Stimulated activated CD4-positive, alpha-beta T cell treated with anti-CD3 and anti-CD28 coated beads, TNF-alpha, amount 100 ng/mL, for 24 hours (primary cell): ENCODE measurements around the gene CHMP6.

Source experiments
- DNase-seq, 3 experiments: peaks; one replicate each; pipeline ENCODE4 v3.0.0-alpha.2; 2020; ENCODE audit warnings: low read depth in 3 of 3

Gene CHMP6

DNA sequence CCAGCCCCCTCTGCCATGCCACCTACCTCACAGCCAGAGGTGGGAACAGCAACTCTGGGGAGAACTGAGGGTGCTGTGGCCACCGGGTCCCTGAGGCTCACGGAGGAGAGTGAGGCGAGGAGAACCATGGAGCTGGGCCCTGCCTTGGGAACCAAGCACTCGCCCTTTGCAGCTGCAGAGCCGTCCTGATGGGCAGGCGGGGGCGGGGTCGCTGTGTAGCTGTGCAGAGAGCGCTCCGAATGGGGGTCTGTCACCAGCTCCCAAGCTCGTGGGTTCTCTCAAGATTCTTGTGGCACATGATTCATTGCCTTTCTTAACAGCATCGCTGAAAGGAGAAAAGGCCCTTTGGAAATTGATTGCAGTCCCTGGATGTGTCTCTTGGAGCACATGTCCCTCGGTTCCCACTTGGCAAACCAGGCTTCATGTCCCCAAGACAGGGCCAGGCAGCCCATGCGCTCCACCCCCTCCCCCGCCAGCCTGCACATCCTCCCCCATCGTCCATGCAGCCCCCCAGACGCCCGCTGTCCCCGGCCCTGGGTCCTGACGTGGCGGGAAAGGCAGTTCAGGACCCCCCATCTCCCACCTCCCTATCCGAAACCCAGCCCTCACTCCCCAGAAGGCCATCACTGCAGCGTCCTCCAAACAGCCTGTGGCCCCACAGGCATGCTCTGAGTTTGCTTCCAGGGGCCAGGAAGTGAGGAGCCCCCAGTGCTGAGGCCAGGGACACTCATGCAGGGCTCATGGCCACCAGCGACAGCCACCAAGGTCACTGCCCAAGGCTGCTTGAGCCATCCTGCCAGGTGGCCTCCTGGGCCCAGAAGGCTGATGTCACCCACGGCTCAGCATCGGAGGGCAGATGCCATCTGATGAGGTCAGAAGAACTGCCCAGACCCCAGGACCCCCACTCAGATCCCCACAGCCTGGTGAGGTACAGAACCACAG lies 20.6 kb upstream of the CHMP6 start:
- no peak for DNase-seq

DNA sequence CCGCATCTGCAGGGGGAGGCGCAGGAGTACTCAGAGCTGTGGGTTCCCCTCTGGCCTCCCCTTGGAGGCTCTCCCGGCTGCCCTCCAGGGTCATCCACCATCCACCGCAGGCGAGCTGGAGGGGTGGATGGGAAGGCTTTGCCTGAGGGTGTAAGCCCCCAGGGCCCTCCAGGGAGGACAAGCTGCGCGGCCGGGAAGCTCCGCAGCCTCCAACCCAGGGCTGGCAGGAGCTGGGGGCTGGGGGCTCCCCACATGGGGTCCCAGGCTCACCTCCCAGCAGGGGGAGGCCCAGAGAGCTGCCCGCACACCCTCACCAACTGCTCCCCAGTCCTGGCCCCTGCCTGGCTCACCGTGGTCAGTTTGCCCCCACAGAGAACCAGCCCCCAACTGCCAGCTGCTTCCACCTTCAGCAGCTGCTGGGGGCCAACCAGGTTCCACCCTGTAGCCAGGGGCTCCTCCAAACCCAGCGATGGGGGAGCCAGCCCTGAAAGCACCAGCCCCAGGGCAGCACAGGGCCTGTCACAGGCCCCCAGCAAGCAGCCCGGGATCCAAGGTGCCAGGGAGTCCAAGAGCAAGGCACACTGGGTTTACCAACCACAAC lies 19.8 kb upstream of the CHMP6 start:
- no peak for DNase-seq

- no peak for DNase-seq
Observed at GRCh38 chr17:80976701-80977100, 14.9 kb upstream of the CHMP6 start.

- DNase-seq = no peak
Observed at GRCh38 chr17:80977172-80977571, 14.5 kb upstream of the CHMP6 start.

DNA sequence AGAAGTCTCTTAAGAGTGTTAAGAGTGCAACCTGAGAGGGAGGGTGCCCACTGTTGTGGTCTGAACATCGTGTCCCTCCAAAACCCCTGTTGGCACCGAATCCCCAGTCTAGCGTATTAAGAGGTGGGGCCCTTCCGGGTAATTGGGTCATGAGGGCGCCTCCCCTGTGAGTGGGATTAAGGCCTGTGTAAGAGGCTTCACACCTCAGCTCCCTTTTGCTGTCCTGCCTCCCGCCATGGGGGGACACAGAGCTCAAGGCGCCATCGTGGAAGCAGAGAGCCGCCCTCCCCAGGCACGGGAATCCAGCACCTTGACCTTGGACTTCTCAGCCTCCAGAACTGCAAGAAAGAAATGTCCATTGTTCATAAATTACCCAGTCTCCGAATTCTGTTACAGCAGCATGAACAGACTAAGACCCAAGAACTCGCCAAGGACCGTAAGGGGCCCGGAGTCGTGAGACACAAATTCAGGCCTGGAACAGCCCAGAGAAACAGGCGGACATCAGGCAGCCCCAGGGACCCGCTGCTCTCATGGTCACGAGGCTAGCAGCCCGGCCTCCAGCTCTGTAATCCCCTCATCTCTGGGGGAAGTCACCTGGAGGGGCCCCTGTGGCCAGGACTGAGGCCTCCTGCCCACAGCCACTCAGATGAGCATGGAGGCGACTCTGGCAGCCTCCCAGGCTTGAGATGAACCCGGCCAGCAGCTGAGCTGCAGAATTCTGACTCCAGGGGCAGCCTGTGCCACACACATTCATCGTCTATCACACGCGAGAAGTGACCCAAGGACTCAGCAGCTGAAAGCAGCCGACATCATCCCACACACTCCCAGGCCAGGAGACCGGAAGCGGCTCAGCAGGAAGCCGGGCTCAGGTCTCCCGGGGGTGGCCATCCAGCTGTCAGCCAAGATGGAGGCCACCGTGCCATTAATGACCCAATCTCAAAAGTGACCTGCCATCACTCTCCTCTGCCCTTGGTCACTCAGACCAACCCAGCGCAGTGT lies 12.8 kb upstream of the CHMP6 start:
- no peak for DNase-seq

GRCh38 chr17:80979547-80980378 lies 11.9 kb upstream of the CHMP6 start:
- no peak for DNase-seq

GRCh38 chr17:80980397-80981061 lies 11.1 kb upstream of the CHMP6 start:
- DNase-seq = peak in 1 of 3 experiments; percentile 31

- DNase-seq = no peak
Observed at GRCh38 chr17:80981062-80981902, 10.4 kb upstream of the CHMP6 start.

- no peak for DNase-seq
Observed at GRCh38 chr17:80981929-80982425, 9.7 kb upstream of the CHMP6 start.

GRCh38 chr17:80982426-80982974 lies 9.1 kb upstream of the CHMP6 start:
- DNase-seq = no peak

DNA sequence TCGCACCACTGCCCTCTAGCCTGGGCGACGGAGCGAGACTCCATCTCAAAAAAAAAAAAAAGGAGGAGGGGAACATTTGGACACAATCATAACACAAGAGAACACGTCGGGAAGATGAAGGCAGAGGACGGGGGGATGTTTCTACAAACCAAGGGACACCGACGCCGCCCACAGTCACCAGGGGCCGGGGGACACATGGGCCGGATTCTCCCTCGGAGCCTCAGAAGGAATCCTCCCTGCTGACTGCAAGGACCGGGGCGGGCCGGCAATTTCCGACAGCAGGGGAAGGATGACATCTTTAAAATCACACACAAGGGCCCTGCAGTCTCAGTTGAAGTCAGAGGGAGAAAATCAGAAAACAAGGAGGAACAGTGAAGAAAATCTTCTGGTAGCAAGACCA lies 8.1 kb upstream of the CHMP6 start:
- DNase-seq = no peak

DNA sequence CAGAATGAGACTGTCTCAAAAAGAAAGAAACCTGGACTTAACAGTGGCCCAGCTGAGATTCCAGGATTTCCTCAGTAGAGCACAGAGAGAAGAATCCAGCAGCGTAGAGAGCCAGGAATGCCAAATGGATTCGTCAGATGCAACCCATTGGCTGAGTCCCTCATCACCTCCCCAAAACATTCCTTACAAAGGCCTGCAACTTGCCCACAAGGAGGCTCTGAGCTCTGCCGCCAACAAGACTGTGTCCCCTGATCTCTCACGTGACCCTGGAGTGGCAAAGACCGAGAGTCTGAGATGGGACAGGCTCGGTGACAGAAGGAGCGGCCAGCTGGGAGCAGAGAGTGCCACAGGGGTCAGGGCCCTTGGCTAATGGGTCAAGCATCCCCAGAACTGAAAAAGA lies 6.9 kb upstream of the CHMP6 start:
- DNase-seq = no peak

GRCh38 chr17:80986046-80986445 lies 5.6 kb upstream of the CHMP6 start:
- DNase-seq = no peak

GRCh38 chr17:80986816-80987475 lies 4.7 kb upstream of the CHMP6 start:
- no peak for DNase-seq

DNA sequence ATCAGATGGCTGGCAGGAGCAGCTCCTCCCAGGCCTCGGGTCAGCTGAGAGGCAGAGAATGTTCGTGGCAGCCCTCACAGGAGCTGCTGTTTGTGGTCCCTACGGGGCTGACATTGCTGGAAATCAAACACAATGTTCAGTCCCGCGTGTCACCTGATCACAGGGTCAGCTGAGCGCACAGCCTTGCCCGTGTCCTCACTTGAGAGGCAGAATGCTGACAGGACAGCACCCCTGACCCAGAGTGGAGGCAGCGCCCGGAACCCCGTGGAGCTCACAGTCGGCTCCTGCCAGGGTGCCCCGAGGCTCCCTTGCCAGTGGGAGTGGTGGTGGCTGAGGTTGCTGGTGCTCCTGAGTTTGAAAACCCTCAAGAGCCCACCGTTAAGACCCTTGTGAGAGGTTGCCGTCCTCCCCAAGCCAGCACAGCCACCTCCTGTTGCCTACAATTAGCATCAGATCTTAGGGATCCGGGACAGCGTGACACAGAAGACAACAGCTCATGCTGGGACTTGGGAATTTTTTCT lies 3.6 kb upstream of the CHMP6 start:
- no peak for DNase-seq

GRCh38 chr17:80989586-80989913 lies 2.1 kb upstream of the CHMP6 start:
- no peak for DNase-seq

DNA sequence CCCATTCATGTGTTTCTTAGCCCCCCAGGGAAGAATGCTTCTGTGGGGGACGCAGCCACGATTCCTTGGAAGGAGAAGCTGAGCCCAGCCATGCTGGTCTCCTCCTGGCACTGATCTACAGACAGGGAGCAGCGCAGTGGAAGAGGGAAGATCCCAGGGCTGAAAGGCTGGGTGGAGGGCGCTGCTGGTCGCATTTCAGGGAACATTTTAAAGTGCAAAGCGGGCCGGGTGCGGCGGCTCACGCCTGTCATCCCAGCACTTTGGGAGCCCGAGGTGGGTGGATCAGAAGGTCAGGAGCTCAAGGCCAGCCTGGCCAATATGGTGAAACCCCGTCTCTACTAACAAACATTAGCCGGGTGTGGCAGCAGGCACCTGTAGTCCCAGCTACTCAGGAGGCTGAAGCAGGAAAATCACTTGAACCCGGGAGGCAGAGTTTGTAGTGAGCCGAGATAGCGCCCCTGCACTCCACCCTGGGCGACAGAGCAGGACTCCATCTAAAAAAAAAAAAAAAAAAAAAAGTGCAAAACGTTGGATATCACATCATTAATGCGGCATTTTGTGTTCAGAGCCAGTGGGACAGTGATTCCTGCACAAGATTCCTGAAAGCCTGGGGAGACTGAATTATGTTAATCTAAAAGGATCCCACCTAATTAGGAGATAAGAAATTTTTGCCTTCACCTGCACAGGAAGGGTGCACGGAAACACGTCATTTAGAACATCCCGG lies 558 bp upstream of the CHMP6 start:
- no peak for DNase-seq
